Subcutaneous adipose tissue (tissue), 4 donors: ENCODE data around the gene GTF3C5. TPM values are rescaled to one million over a fixed set of nuclear protein-coding genes. Genes with fewer than 3 reads are reported as not detected.

Experiments
- total RNA-seq, 4 donors: library from RNA; depleted of rRNA; stranded (reverse); fragments of >200 nt; gene quantifications; one replicate each; pipeline ENCODE4 v1.1.0, GENCODE V29; 2016
- TF ChIP-seq, protein P1 (sequence below): fragments of 450-650 bp; IDR thresholded peaks from one replicate; pipeline ENCODE4 v1.5.1; 2016; ENCODE audit warnings: low read depth, mild to moderate bottlenecking, control low read depth, antibody characterized with exemption, moderate library complexity

GTF3C5 gene
- total RNA-seq, 4 donors from 2014 or later = 32.0 to 63.1 (median 41.1) TPM

DNA sequence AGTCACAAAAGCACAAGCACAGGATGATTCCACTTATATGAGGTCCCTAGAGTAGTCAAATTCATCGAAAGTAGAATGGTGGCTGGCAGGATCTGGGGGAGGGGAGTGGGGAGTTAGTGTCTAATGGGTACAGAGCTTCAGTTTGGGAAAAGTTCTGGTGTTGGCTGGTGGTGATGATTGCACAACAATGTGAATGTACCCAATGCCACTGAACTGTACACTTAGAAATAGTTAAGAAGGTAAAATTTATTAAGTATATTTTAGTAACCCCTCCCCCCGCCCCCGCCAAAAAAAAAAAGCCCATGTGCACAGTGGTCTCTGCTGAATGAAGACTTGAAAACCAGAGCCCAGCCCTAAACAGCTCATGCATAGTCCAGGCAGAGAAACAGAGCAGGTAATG, 24.8 kb upstream of the GTF3C5 start:
- TF ChIP-seq, protein P1, sequence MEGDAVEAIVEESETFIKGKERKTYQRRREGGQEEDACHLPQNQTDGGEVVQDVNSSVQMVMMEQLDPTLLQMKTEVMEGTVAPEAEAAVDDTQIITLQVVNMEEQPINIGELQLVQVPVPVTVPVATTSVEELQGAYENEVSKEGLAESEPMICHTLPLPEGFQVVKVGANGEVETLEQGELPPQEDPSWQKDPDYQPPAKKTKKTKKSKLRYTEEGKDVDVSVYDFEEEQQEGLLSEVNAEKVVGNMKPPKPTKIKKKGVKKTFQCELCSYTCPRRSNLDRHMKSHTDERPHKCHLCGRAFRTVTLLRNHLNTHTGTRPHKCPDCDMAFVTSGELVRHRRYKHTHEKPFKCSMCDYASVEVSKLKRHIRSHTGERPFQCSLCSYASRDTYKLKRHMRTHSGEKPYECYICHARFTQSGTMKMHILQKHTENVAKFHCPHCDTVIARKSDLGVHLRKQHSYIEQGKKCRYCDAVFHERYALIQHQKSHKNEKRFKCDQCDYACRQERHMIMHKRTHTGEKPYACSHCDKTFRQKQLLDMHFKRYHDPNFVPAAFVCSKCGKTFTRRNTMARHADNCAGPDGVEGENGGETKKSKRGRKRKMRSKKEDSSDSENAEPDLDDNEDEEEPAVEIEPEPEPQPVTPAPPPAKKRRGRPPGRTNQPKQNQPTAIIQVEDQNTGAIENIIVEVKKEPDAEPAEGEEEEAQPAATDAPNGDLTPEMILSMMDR = no peak

DNA sequence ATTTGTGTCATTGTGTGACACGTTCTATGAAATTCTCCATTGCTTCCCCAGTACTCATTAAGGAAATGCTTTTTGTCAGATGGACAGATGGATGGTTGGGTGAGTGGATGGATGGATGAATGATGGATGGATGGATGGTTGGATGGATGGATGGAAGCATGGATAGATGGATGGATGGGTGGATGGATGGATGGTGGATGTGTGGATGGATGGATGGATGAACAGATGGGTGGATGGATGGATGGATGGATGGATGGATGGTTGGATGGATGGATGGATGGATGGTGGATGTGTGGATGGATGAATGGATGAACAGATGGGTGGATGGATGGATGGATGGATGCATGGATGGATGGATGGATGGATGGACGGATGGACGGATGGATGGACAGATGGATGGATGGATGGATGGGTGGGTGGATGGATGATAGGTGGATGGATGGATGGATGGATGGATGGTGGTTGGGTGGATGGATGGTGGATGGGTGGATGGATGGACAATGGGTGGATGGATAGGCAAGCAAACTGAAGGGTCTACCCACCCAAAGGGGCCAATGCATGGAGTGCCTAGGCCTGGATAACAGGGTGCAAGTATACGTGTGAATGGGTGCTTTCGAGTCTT, 24.0 kb upstream of the GTF3C5 start:
- TF ChIP-seq, protein P1 = no peak

DNA sequence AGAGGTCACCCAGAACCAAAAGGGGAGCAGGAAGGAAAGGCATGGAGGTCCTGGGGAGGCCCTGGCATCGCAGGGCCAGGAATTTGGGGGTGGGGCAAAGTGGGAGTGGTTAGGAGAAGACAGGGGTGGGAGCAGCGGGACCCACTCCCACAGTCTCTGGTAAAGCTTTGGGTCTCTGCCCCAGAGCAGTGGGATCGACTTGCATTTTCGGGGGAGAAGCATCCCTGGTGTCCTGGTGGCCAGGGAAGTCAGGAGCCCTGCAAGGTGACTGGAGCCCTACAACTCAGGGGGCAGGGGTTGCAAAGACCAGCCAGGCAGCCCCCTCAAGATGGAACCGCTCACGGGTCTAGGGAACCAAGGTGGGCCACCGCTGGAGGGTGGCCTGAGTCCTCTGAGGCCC, 22.4 kb upstream of the GTF3C5 start:
- TF ChIP-seq, protein P1 = no peak

DNA sequence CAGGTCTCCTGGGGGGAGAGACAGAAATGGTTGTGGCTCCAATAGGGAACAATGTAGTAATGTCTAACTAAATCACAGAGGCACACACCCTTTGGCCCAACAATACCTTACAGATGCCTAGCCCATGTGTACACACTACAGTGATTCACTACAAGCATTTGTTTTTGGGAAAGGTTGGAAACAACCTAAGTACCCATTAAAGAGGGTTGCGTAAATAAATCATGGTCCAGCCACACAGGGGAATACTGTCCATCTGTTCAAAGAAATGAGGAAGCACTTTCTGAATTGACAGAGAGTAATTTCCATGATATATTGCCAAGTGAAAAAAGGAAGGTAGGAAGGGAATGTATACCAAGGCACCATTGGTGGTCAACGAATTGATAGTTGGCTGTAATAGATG, 22.0 kb upstream of the GTF3C5 start:
- TF ChIP-seq, protein P1 = no peak

DNA sequence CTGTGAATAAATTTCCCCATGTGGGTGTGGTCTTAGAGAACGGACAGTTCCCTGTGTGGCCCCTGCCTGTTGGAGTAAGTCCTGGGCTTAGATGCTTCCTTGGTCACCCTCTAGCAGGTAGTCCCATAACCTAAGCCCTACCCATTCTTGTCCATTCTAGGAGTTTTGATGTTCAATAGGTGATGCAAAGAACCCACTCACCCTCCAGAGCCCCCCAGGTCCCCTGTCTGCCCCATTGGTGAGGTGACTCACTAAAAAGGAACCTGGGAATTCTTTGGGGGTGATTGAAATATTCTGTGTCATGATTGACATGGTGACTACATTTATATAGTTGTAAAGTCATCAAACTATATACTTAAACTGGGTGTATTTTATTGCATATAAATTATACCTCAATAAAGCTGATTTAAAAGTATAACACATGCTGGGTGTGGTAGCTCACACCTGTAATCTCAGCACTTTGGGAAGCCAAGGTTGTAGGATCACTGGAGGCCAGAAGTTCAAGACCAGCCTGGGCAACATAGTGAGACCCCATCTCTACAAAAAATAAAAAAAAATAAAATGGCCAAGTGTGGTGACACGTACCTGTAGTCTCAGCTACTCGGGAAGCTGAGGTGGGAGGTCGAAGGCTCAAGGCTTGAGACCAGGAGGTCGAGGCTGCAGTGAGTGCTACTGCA, 20.8 kb upstream of the GTF3C5 start:
- TF ChIP-seq, protein P1 = no peak

DNA sequence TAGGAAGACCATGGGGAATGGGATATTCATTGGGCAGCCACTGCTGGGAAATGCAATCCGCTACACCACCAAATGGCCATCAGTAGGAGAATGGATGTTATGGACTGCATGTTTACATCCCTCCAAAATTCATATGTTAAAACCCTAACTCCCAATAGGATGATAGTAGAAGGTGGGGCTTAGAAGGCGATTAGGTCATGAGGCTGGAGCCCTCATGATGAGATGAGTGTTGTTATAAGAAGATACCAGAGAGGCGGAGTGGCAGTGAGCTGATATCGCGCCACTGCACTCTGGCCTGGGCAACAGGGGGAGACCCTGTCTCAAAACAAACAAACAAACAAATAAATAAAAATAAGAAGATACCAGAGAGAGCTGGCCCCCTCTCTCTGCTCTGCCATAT, 16.1 kb upstream of the GTF3C5 start:
- TF ChIP-seq, protein P1 = no peak

DNA sequence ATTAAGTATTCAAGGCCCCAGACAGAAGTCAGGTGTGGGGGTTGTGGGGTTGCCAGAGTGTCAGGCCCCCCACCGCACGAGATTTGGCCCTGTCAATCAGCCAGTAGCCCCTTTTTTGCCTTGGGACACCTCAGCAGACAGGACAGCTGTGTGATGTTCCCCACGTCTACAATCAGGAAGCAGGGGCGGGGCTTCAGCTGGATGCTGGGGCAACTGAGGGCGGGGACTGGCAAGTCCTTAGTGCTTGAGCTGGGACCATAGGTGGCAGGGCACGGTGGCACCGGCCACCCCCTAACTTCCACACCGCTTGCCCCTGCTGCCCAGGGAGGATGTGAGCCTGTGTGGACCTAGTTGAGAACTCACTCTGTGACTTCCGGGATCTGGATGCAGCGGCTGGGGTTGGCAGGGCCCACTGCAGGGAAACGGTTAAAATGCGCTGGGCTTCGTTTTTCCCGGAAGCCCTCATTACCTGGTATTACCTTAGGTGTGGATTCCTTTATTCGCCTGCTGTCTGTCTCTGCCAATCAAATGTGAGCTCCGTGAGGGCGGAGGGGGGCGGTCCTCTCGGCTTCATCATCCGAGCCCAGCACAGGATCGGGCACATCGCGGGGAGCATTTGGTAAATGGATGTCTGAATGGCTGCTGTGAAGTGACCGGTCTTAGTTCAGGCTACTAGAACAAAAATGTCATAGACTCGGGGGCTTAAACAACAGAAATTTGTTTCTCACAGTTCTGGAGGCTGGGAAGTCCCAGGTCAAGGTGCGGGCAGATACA, 7.5 kb upstream of the GTF3C5 start:
- TF ChIP-seq, protein P1 = no peak
